ENCODE data around the gene FETUB.

DNA sequence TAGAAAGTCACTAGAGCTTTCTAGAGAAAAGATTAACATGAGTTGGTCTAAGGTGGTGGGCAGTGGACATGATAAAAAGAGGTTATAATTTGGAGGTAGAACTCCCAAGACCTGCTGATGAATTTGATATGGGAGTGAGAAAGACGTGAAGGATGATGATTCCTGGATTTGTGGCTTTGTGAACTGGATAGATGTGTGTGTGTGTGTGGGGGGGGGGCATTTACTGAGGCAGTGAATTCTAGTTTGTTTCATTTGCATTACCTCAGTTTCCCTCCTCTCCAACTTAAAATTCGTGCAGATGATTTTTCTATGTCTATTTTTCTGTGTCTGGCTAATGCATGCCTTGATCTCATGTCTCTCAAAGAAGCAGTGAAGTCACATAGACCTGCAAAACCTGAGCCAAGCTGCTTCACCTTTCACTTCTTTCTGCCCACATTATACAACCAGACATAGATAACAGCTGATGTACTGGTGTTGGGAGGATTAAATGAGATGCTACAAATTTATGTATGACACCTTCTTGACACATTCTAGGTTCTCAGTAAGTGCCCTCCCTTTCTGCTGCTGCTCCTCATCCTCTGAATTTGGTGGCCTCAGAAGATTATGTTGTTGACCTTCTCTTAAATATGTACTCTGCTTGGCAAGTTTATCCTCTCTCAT, 17.4 kb upstream of the FETUB start:
- no peak for TF ChIP-seq POLR2A (IDR thresholded peaks at IDR 0.05)
- TF ChIP-seq, protein P1, sequence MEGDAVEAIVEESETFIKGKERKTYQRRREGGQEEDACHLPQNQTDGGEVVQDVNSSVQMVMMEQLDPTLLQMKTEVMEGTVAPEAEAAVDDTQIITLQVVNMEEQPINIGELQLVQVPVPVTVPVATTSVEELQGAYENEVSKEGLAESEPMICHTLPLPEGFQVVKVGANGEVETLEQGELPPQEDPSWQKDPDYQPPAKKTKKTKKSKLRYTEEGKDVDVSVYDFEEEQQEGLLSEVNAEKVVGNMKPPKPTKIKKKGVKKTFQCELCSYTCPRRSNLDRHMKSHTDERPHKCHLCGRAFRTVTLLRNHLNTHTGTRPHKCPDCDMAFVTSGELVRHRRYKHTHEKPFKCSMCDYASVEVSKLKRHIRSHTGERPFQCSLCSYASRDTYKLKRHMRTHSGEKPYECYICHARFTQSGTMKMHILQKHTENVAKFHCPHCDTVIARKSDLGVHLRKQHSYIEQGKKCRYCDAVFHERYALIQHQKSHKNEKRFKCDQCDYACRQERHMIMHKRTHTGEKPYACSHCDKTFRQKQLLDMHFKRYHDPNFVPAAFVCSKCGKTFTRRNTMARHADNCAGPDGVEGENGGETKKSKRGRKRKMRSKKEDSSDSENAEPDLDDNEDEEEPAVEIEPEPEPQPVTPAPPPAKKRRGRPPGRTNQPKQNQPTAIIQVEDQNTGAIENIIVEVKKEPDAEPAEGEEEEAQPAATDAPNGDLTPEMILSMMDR (IDR thresholded peaks at IDR 0.05): no peak

Data from Peyer's patch (tissue), 4 donors.